ENCODE data around the gene EFCAB14. TPM values are rescaled to one million over a fixed set of nuclear protein-coding genes. Genes with fewer than 3 reads are reported as not detected.

EFCAB14 gene
- total and polyA plus RNA-seq, 2 donors (not counting 3 experiments of a cell fraction or from before 2014, with no cell fraction given) = 30.0 to 81.7 TPM

GRCh38 chr1:46647611-46648010 lies 71.3 kb downstream of the EFCAB14 start:
- Histone ChIP-seq H3K9ac (replicated peaks; ENCODE audit: extremely low read depth, insufficient read depth, low read length) (no peak overlapping the region), H3K27me3 (ENCODE audit: control insufficient read depth in 2 of 2, insufficient read depth in 2 of 2, low read length in 2 of 2) (no peaks in the 10 kb centered on the region), H3K27ac (ENCODE audit: insufficient read depth, low read depth, low read length) (no peak overlapping the region), H3K36me3 (ENCODE audit: control insufficient read depth in 2 of 2, extremely low read depth in 1 of 2, insufficient read depth in 2 of 2, low read length in 2 of 2) (peaks cover 2 to 3% of the 10 kb centered on the region in 2 experiments), H3K4me3 (replicated peaks in 1 of 3; ENCODE audit: insufficient read depth in 1 of 3, low read depth in 1 of 3, low read length in 3 of 3) (no peak overlapping the region), H3K9me1 (replicated peaks; ENCODE audit: control insufficient read depth, extremely low read depth, insufficient read depth, low read length) (no peaks in the 10 kb centered on the region), H3K9me3 (replicated peaks; ENCODE audit: control insufficient read depth, insufficient read depth, low read length) (no peaks in the 10 kb centered on the region), H4K20me1 (replicated peaks; ENCODE audit: control insufficient read depth, extremely low read depth, insufficient read depth, low read length) (no peaks in the 10 kb centered on the region), H3K4me2 (ENCODE audit: insufficient read depth, low read length) (no peak overlapping the region), H3K4me1 (ENCODE audit: control insufficient read depth, extremely low read depth, insufficient read depth, low read length) (no peaks in the 10 kb centered on the region), H3K79me2 (ENCODE audit: control insufficient read depth, insufficient read depth, low read length) (no peaks in the 10 kb centered on the region), H2AFZ (ENCODE audit: low read depth, low read length) (no peak overlapping the region)
- POLR2A ChIA-PET = no interaction called here
- dilution Hi-C loops (cut with MboI; ENCODE audit: extremely low pct_ligation_motif_present, low sequenced_read_pairs) = no loop called here
- intact Hi-C loops (cut with micrococcal nuclease) = no loop called here
- CTCF ChIA-PET = no interaction called here
- no peak for TF ChIP-seq POLR2A (IDR thresholded peaks at IDR 0.05; ENCODE audit: low read depth, low read length)
- no peak for TF ChIP-seq CTCF (IDR thresholded peaks at IDR 0.05; ENCODE audit: extremely low read depth in 1 of 2, insufficient read depth in 1 of 2, low read depth in 1 of 2, low read length in 2 of 2)
- no peak for TF ChIP-seq JUN (IDR thresholded peaks at IDR 0.05; ENCODE audit: borderline replicate concordance, insufficient read depth, insufficient read length, low read depth)
- no peak for TF ChIP-seq GATA2 (IDR thresholded peaks at IDR 0.05; ENCODE audit: insufficient read depth, insufficient read length, low read depth, low read length)
- TF ChIP-seq FOS (IDR thresholded peaks at IDR 0.05; ENCODE audit: borderline replicate concordance, insufficient read depth, low read length) = no peak
- TF ChIP-seq MYC (IDR thresholded peaks at IDR 0.05; ENCODE audit: low read depth, low read length) = no peak
- no peak for TF ChIP-seq MAX (IDR thresholded peaks at IDR 0.05; ENCODE audit: insufficient read depth, insufficient read length)
- no peak for TF ChIP-seq POLR2AphosphoS5 (IDR thresholded peaks at IDR 0.05; ENCODE audit: insufficient read depth, low read depth, low read length)
- TF ChIP-seq EZH2 (IDR thresholded peaks at IDR 0.05; ENCODE audit: borderline replicate concordance, low read depth, low read length, severe bottlenecking) = no peak
- FAIRE-seq (no peak), DNase-seq (ENCODE audit: low read depth, low spot score) (no peak)
- no TSS peak for BruUV-seq (replicated peaks)

All from endothelial cell of umbilical vein (primary cell).